ENCODE measurements around the gene CYP26B1.

GRCh38 chr2:72148837-72149555 is 1.3 kb upstream of the CYP26B1 start:
- TF ChIP-seq GATA2 (IDR thresholded peaks at IDR 0.05; ENCODE audit: low read depth, low read length) (no peak), GATA3 (IDR thresholded peaks at IDR 0.05; ENCODE audit: low read depth, low read length) (no peak)
